OCI-LY1 (cell line): ENCODE measurements around the gene ZSWIM3.
"Not testable (repeated sequence)": the region's sequence is repeated elsewhere in the genome, so short reads cannot be mapped to it uniquely, and the experiment has no call there.

ENCODE experiments used
- H2AFZ ChIP-seq: fragments of 200-600 bp; sonication (generic), shearing (Covaris generic); 2 replicates; pipeline ENCODE4 v1.6.0; 2014; ENCODE audit warnings: antibody characterized with exemption, mild to moderate bottlenecking, low read length
- H3F3A ChIP-seq: fragments of 200-600 bp; sonication (generic), shearing (Covaris generic); 2 replicates; pipeline ENCODE4 v1.6.0; 2014; ENCODE audit warnings: mild to moderate bottlenecking, antibody characterized with exemption, low read length, moderate library complexity; ENCODE audit not compliant: insufficient read depth
- H3K27ac ChIP-seq: fragments of 200-600 bp; sonication (generic); 2 replicates; pipeline ENCODE4 v1.5.1; 2014; ENCODE audit warnings: low read length, mixed run types, mild to moderate bottlenecking, low read depth; ENCODE audit not compliant: poor library complexity, severe bottlenecking
- H3K27me3 ChIP-seq: fragments of 200-600 bp; sonication (generic); 2 replicates; pipeline ENCODE4 v1.6.0; 2014; ENCODE audit warnings: antibody characterized with exemption, mild to moderate bottlenecking, low read length, moderate library complexity; ENCODE audit not compliant: insufficient read depth
- H3K36me3 ChIP-seq: fragments of 200-600 bp; sonication (generic); 2 replicates; pipeline ENCODE4 v1.6.1; 2014; ENCODE audit warnings: mild to moderate bottlenecking, antibody characterized with exemption, low read length, moderate library complexity, mixed read lengths; ENCODE audit not compliant: insufficient read depth
- H3K4me1 ChIP-seq: fragments of 200-600 bp; sonication (generic); 2 replicates; pipeline ENCODE4 v1.5.1; 2014; ENCODE audit warnings: mild to moderate bottlenecking, low read length, moderate library complexity; ENCODE audit not compliant: insufficient read depth, severe bottlenecking
- H3K4me2 ChIP-seq: fragments of 200-600 bp; sonication (generic), shearing (Covaris generic); 2 replicates; pipeline ENCODE4 v1.6.1; 2014; ENCODE audit warnings: low read length
- H3K4me3 ChIP-seq: fragments of 200-600 bp; sonication (generic); 2 replicates; pipeline ENCODE4 v1.5.1; 2014; ENCODE audit warnings: low read length, low read depth, mild to moderate bottlenecking, mixed read lengths; ENCODE audit not compliant: poor library complexity, severe bottlenecking
- H3K79me2 ChIP-seq: fragments of 200-600 bp; shearing (Covaris generic); 2 replicates; pipeline ENCODE4 v1.6.1; 2016; ENCODE audit warnings: mixed run types, low read length, mixed read lengths; ENCODE audit not compliant: insufficient read depth
- H3K9ac ChIP-seq: fragments of 200-600 bp; sonication (generic), shearing (Covaris generic); 2 replicates; pipeline ENCODE4 v1.6.1; 2014; ENCODE audit warnings: mild to moderate bottlenecking, low read length, mixed read lengths
- H3K9me2 ChIP-seq: fragments of 200-600 bp; sonication (generic), shearing (Covaris generic); 2 replicates; pipeline ENCODE4 v1.6.1; 2014; ENCODE audit warnings: low read depth, mild to moderate bottlenecking, low read length, mixed read lengths
- H3K9me3 ChIP-seq: fragments of 200-600 bp; shearing (Covaris generic); 2 replicates; pipeline ENCODE4 v1.6.1; 2014; ENCODE audit warnings: low read length, mixed read lengths
- H4K20me1 ChIP-seq: fragments of 200-600 bp; sonication (generic), shearing (Covaris generic); 2 replicates; pipeline ENCODE4 v1.6.0; 2016; ENCODE audit warnings: mild to moderate bottlenecking, low read length; ENCODE audit not compliant: insufficient read depth
- CTCF ChIP-seq: fragments of 200-600 bp; sonication (generic), shearing (Covaris generic); IDR thresholded peaks from 2 replicates; pipeline ENCODE4 v1.5.1; 2017; ENCODE audit warnings: mild to moderate bottlenecking, antibody characterized with exemption, low read length, moderate library complexity, mixed read lengths
- EZH2 ChIP-seq: fragments of 200-600 bp; sonication (generic), shearing (Covaris generic); IDR thresholded peaks from 2 replicates; pipeline ENCODE4 v1.8.0; 2017; ENCODE audit warnings: borderline replicate concordance, mixed run types, mild to moderate bottlenecking, antibody characterized with exemption, low read length, moderate library complexity, mixed read lengths

Gene ZSWIM3

GRCh38 chr20:45897692-45898091, 40.3 kb downstream of the ZSWIM3 start:
- no peaks in the 10 kb centered on the region for H3K79me2 ChIP-seq
- no peak for TF ChIP-seq EZH2
- H3K4me3 ChIP-seq: no peak overlapping the region
- H2AFZ ChIP-seq: no peak overlapping the region
- no peak overlapping the region for H3K9ac ChIP-seq
- peaks cover 23% of the 10 kb centered on the region; the same call in 1 of the 2 replicates for H3K36me3 ChIP-seq
- no peaks in the 10 kb centered on the region for H3K9me2 ChIP-seq
- H3K27me3 ChIP-seq: no peaks in the 10 kb centered on the region
- peaks cover 4% of the 10 kb centered on the region for H3K4me1 ChIP-seq
- no peaks in the 10 kb centered on the region for H3K9me3 ChIP-seq
- no peaks in the 10 kb centered on the region for H3F3A ChIP-seq
- H4K20me1 ChIP-seq: no peaks in the 10 kb centered on the region
- no peak overlapping the region for H3K4me2 ChIP-seq
- H3K27ac ChIP-seq: no peak overlapping the region

- Histone ChIP-seq H3K27me3 (no peaks in the 10 kb centered on the region), H3K36me3 (peaks cover 23% of the 10 kb centered on the region; the same call in 1 of the 2 replicates), H3K9me3 (no peaks in the 10 kb centered on the region), H4K20me1 (no peaks in the 10 kb centered on the region), H3K4me1 (no peaks in the 10 kb centered on the region), H3K9me2 (no peaks in the 10 kb centered on the region), H2AFZ (no peak overlapping the region), H3K79me2 (no peaks in the 10 kb centered on the region), H3F3A (no peaks in the 10 kb centered on the region), H3K27ac (no peak overlapping the region), H3K9ac (no peak overlapping the region), H3K4me2 (no peak overlapping the region), H3K4me3 (no peak overlapping the region)
- TF ChIP-seq CTCF (no peak), EZH2 (no peak)
These were observed 40.9 kb downstream of the ZSWIM3 start for GRCh38 chr20:45898285-45898684.

- H3K9ac ChIP-seq: no peak overlapping the region
- peaks cover 16% of the 10 kb centered on the region; the same call in 1 of the 2 replicates for H3K36me3 ChIP-seq
These were observed 41.8 kb downstream of the ZSWIM3 start for GRCh38 chr20:45899046-45899835.

GRCh38 chr20:45901332-45901731, 43.9 kb downstream of the ZSWIM3 start:
- H3K9me3 ChIP-seq, H3K4me3 ChIP-seq, H3K9ac ChIP-seq, H3F3A ChIP-seq, H3K27me3 ChIP-seq, H3K79me2 ChIP-seq, H3K9me2 ChIP-seq, H3K27ac ChIP-seq, H3K4me2 ChIP-seq, H3K4me1 ChIP-seq, H4K20me1 ChIP-seq, H2AFZ ChIP-seq: not testable (repeated sequence)
- peaks cover 16% of the 10 kb centered on the region; the same call in 1 of the 2 replicates for H3K36me3 ChIP-seq

More at GRCh38 chr20:45899046-45899835, 41.8 kb downstream of the ZSWIM3 start:
- Histone ChIP-seq H2AFZ (no peak overlapping the region), H3K4me3 (no peak overlapping the region), H3K4me2 (no peak overlapping the region), H4K20me1 (no peaks in the 10 kb centered on the region), H3K4me1 (no peaks in the 10 kb centered on the region), H3K27me3 (no peaks in the 10 kb centered on the region), H3K9me2 (no peaks in the 10 kb centered on the region), H3K79me2 (no peaks in the 10 kb centered on the region), H3K27ac (no peak overlapping the region), H3F3A (no peaks in the 10 kb centered on the region), H3K9me3 (no peaks in the 10 kb centered on the region)
- no peak for TF ChIP-seq EZH2
- no peak for TF ChIP-seq CTCF
